ENCODE data around the gene CTNNA2.

The CTNNA2 gene

GRCh38 chr2:79700651-79701050 is 187.8 kb downstream of the CTNNA2 start:
- no peak overlapping the region for H3K4me3 ChIP-seq (ENCODE audit: low read depth, low read length)

GRCh38 chr2:79702905-79703304 is 190.1 kb downstream of the CTNNA2 start:
- no peak overlapping the region for H3K4me3 ChIP-seq (ENCODE audit: low read depth, low read length)

- no peak overlapping the region for H3K4me3 ChIP-seq (ENCODE audit: low read depth, low read length)
Measured at GRCh38 chr2:79711098-79711497, 198.2 kb downstream of the CTNNA2 start.

GRCh38 chr2:79713131-79713785 is 200.4 kb downstream of the CTNNA2 start:
- no peak overlapping the region for H3K4me3 ChIP-seq (ENCODE audit: low read depth, low read length)

- no peak overlapping the region for H3K4me3 ChIP-seq (ENCODE audit: low read depth, low read length)
Measured at GRCh38 chr2:79714283-79714682, 201.4 kb downstream of the CTNNA2 start.

GRCh38 chr2:79715338-79715737 is 202.5 kb downstream of the CTNNA2 start:
- H3K4me3 ChIP-seq (ENCODE audit: low read depth, low read length) = no peak overlapping the region

- H3K4me3 ChIP-seq (ENCODE audit: low read depth, low read length) = no peak overlapping the region
Measured at GRCh38 chr2:79716266-79716665, 203.4 kb downstream of the CTNNA2 start.

- no peak overlapping the region for H3K4me3 ChIP-seq (ENCODE audit: low read depth, low read length)
Measured at GRCh38 chr2:79717364-79718007, 204.6 kb downstream of the CTNNA2 start.

- H3K4me3 ChIP-seq (ENCODE audit: low read depth, low read length) = no peak overlapping the region
Measured at GRCh38 chr2:79721061-79721460, 208.2 kb downstream of the CTNNA2 start.

- no peak overlapping the region for H3K4me3 ChIP-seq (ENCODE audit: low read depth, low read length)
Measured at GRCh38 chr2:79721966-79722365, 209.1 kb downstream of the CTNNA2 start.

- H3K4me3 ChIP-seq (ENCODE audit: low read depth, low read length) = no peak overlapping the region
Measured at GRCh38 chr2:79723830-79724229, 211.0 kb downstream of the CTNNA2 start.

- H3K4me3 ChIP-seq (ENCODE audit: low read depth, low read length) = no peak overlapping the region
Measured at GRCh38 chr2:79729532-79729931, 216.7 kb downstream of the CTNNA2 start.

GRCh38 chr2:79734518-79734917 is 221.7 kb downstream of the CTNNA2 start:
- no peak overlapping the region for H3K4me3 ChIP-seq (ENCODE audit: low read depth, low read length)

GRCh38 chr2:79740879-79741443 is 228.1 kb downstream of the CTNNA2 start:
- H3K4me3 ChIP-seq (ENCODE audit: low read depth, low read length) = no peak overlapping the region

- no peak overlapping the region for H3K4me3 ChIP-seq (ENCODE audit: low read depth, low read length)
Measured at GRCh38 chr2:79750321-79750720, 237.5 kb downstream of the CTNNA2 start.

- no peak overlapping the region for H3K4me3 ChIP-seq (ENCODE audit: low read depth, low read length)
Measured at GRCh38 chr2:79757526-79757925, 244.7 kb downstream of the CTNNA2 start.

- no peak overlapping the region for H3K4me3 ChIP-seq (ENCODE audit: low read depth, low read length)
Measured at GRCh38 chr2:79758042-79758441, 245.2 kb downstream of the CTNNA2 start.

- H3K4me3 ChIP-seq (ENCODE audit: low read depth, low read length) = no peak overlapping the region
Measured at GRCh38 chr2:79758749-79759282, 246.0 kb downstream of the CTNNA2 start.

- no peak overlapping the region for H3K4me3 ChIP-seq (ENCODE audit: low read depth, low read length)
Measured at GRCh38 chr2:79770926-79771325, 258.1 kb downstream of the CTNNA2 start.

- H3K4me3 ChIP-seq (ENCODE audit: low read depth, low read length) = no peak overlapping the region
Measured at GRCh38 chr2:79771493-79771892, 258.6 kb downstream of the CTNNA2 start.

GRCh38 chr2:79774016-79774415 is 261.2 kb downstream of the CTNNA2 start:
- H3K4me3 ChIP-seq (ENCODE audit: low read depth, low read length) = no peak overlapping the region

- no peak overlapping the region for H3K4me3 ChIP-seq (ENCODE audit: low read depth, low read length)
Measured at GRCh38 chr2:79776461-79776860, 263.6 kb downstream of the CTNNA2 start.

Measured in iPS-11a (cell line).